ENCODE data around the gene IGSF3. TPM values are rescaled to one million over a fixed set of nuclear protein-coding genes. Genes with fewer than 3 reads are reported as not detected.

IGSF3 gene
- total RNA-seq, 4 donors from 2014 or later: 15.7 to 63.2 (median 49.2) TPM

DNA sequence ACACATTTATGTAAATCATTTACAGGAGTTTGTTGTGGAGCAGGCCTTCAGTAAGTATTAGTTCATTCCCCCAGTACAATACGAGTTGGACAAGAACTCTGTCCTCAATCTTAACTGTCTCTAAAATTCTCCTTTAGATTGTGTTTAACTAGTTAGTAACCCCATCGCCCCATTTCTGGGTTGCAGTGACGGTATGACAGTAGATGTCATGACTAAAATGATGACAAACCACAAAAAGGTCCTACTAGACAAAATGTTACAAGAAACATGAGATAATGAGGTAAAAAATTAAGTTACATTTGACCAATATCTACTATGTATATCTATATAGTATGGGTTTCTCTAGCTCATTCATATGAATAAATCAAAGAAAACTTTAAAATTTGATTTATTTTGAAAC, 137.9 kb downstream of the IGSF3 start:
- Histone ChIP-seq H3K4me3 (no peak overlapping the region), H3K27ac (no peak overlapping the region), H3K36me3 (peaks cover 0 to 22% (median 0%) of the 10 kb centered on the region in 3 donors), H3K4me1 (no peaks in the 10 kb centered on the region), H3K9me3 (no peaks in the 10 kb centered on the region), H3K27me3 (no peaks in the 10 kb centered on the region)
- DNase-seq: no peak
- TF ChIP-seq, protein P1, sequence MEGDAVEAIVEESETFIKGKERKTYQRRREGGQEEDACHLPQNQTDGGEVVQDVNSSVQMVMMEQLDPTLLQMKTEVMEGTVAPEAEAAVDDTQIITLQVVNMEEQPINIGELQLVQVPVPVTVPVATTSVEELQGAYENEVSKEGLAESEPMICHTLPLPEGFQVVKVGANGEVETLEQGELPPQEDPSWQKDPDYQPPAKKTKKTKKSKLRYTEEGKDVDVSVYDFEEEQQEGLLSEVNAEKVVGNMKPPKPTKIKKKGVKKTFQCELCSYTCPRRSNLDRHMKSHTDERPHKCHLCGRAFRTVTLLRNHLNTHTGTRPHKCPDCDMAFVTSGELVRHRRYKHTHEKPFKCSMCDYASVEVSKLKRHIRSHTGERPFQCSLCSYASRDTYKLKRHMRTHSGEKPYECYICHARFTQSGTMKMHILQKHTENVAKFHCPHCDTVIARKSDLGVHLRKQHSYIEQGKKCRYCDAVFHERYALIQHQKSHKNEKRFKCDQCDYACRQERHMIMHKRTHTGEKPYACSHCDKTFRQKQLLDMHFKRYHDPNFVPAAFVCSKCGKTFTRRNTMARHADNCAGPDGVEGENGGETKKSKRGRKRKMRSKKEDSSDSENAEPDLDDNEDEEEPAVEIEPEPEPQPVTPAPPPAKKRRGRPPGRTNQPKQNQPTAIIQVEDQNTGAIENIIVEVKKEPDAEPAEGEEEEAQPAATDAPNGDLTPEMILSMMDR (IDR thresholded peaks at IDR 0.05): no peak
- TF ChIP-seq POLR2A (IDR thresholded peaks at IDR 0.05): no peak

- Histone ChIP-seq H3K36me3 (peaks cover 0 to 18% (median 0%) of the 10 kb centered on the region in 3 donors), H3K9me3 (no peaks in the 10 kb centered on the region), H3K4me1 (no peaks in the 10 kb centered on the region), H3K27ac (no peak overlapping the region), H3K27me3 (no peaks in the 10 kb centered on the region), H3K4me3 (no peak overlapping the region)
- no peak for DNase-seq
- no peak for TF ChIP-seq POLR2A (IDR thresholded peaks at IDR 0.05)
- TF ChIP-seq, protein P1 (IDR thresholded peaks at IDR 0.05): no peak
Observed at GRCh38 chr1:116529199-116529631, 138.3 kb downstream of the IGSF3 start.

- Histone ChIP-seq H3K9me3 (no peaks in the 10 kb centered on the region), H3K27me3 (no peaks in the 10 kb centered on the region), H3K36me3 (peaks cover 0 to 12% (median 0%) of the 10 kb centered on the region in 3 donors), H3K4me3 (no peak overlapping the region), H3K27ac (no peak overlapping the region), H3K4me1 (no peaks in the 10 kb centered on the region)
- TF ChIP-seq, protein P1 (IDR thresholded peaks at IDR 0.05): no peak
- no peak for DNase-seq
Observed at GRCh38 chr1:116528329-116529083, 139.0 kb downstream of the IGSF3 start.

DNA sequence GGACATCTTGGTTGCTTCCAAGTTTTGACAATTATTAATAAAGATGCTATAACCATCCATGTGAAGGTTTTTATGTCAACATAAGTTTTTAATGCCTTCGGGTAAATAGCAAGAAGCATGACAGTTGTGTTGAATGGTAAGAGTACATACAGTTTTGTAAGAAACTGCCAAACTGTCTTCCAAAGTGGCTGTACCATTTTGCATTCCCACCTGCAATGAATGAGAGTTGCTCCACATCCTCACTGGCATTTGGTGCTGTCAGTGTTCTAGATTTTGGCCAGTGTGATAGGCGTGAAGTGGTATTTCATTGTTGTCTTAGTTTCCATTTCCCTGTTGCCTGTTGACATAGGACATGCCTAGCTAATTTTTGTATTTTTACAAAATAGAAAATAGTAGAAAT, 142.1 kb downstream of the IGSF3 start:
- DNase-seq: no peak
- Histone ChIP-seq H3K36me3 (no peaks in the 10 kb centered on the region), H3K4me3 (no peak overlapping the region), H3K4me1 (no peaks in the 10 kb centered on the region), H3K27me3 (no peaks in the 10 kb centered on the region), H3K9me3 (no peaks in the 10 kb centered on the region), H3K27ac (no peak overlapping the region)
- TF ChIP-seq, protein P1 (IDR thresholded peaks at IDR 0.05): no peak
- TF ChIP-seq POLR2A (IDR thresholded peaks at IDR 0.05): no peak

Small RNA genes lying within 50 kb of the gene (small RNA-seq; reads per million reads assigned to genes)
- gene MIR320B1: 0 reads per million in 2 donors
- 0 reads per million in 2 donors for gene MIR548AC

Other genes with a start within 250 kb of the IGSF3 start
- 10 to 100 TPM; 23.1 to 63.0 (median 39.0) TPM for gene CD58, start 96.7 kb downstream of the IGSF3 start, total RNA-seq
- 10 to 100 TPM in 3 of 4 donors, 1 to 10 TPM in 1; 9.6 to 36.3 (median 20.9) TPM for gene CD2, start 86.7 kb upstream of the IGSF3 start, total RNA-seq
- 10 to 100 TPM; 20.6 to 66.6 (median 54.3) TPM for gene PTGFRN, start 242.2 kb upstream of the IGSF3 start, total RNA-seq

Measured in Peyer's patch (tissue), 4 donors.